WERI-Rb-1 (cell line): ENCODE results near the gene WNK2.

Experiments
- DNase-seq: peaks from one replicate; pipeline ENCODE4 v3.0.0-alpha.2; 2020
- H3K27ac ChIP-seq: fragments of 250-450 bp; sonication (Bioruptor Pico); 2 replicates; pipeline ENCODE4 v1.5.1; 2020; ENCODE audit warnings: mild to moderate bottlenecking, moderate library complexity
- H3K27me3 ChIP-seq: fragments of 250-450 bp; sonication (Bioruptor Pico); 2 replicates; pipeline ENCODE4 v1.5.1; 2021; ENCODE audit warnings: mild to moderate bottlenecking, low read depth, moderate library complexity; ENCODE audit not compliant: insufficient read depth, severe bottlenecking
- H3K36me3 ChIP-seq: fragments of 250-450 bp; sonication (Bioruptor Pico); 2 replicates; pipeline ENCODE4 v1.5.1; 2020; ENCODE audit warnings: mild to moderate bottlenecking, moderate library complexity
- H3K4me3 ChIP-seq: 2 replicates; pipeline ENCODE4 v1.5.1; 2011; ENCODE audit warnings: low read depth, mild to moderate bottlenecking, control low read depth, low read length
- H3K9me3 ChIP-seq: fragments of 250-450 bp; sonication (Bioruptor Pico); 2 replicates; pipeline ENCODE4 v1.5.1; 2021; ENCODE audit warnings: mild to moderate bottlenecking, moderate library complexity; ENCODE audit not compliant: severe bottlenecking
- CTCF ChIP-seq: IDR thresholded peaks from 2 replicates; pipeline ENCODE4 v1.5.1; 2011; ENCODE audit warnings: low read depth, mild to moderate bottlenecking, control low read depth, inconsistent platforms, low read length

WNK2 gene

GRCh38 chr9:93308158-93308602 lies 124.2 kb downstream of the WNK2 start:
- TF ChIP-seq CTCF: no peak
- H3K4me3 ChIP-seq: no peak overlapping the region

GRCh38 chr9:93308676-93309075 lies 124.7 kb downstream of the WNK2 start:
- TF ChIP-seq CTCF: no peak
- no peak overlapping the region for H3K4me3 ChIP-seq
- no peaks in the 10 kb centered on the region for H3K9me3 ChIP-seq
- no peaks in the 10 kb centered on the region for H3K27me3 ChIP-seq
- no peak for DNase-seq
- no peak overlapping the region for H3K27ac ChIP-seq
- H3K36me3 ChIP-seq: no peaks in the 10 kb centered on the region

More at GRCh38 chr9:93308158-93308602, 124.2 kb downstream of the WNK2 start:
- H3K27ac ChIP-seq: no peak overlapping the region
- H3K36me3 ChIP-seq: no peaks in the 10 kb centered on the region
- no peaks in the 10 kb centered on the region for H3K27me3 ChIP-seq
- no peak for DNase-seq
- H3K9me3 ChIP-seq: no peaks in the 10 kb centered on the region

- no peaks in the 10 kb centered on the region for H3K9me3 ChIP-seq
- TF ChIP-seq CTCF: no peak
- H3K27me3 ChIP-seq: no peaks in the 10 kb centered on the region
- DNase-seq: no peak
- H3K27ac ChIP-seq: no peak overlapping the region
- H3K36me3 ChIP-seq: no peaks in the 10 kb centered on the region
- H3K4me3 ChIP-seq: no peak overlapping the region
Measured at GRCh38 chr9:93309889-93310425, 126.0 kb downstream of the WNK2 start.

GRCh38 chr9:93315118-93315517 lies 131.2 kb downstream of the WNK2 start:
- H3K9me3 ChIP-seq: no peaks in the 10 kb centered on the region
- no peaks in the 10 kb centered on the region for H3K27me3 ChIP-seq
- DNase-seq: no peak
- H3K4me3 ChIP-seq: no peak overlapping the region
- no peak overlapping the region for H3K27ac ChIP-seq
- no peaks in the 10 kb centered on the region; the same call in 1 of the 2 replicates for H3K36me3 ChIP-seq
- TF ChIP-seq CTCF: no peak

GRCh38 chr9:93315960-93316359 lies 132.0 kb downstream of the WNK2 start:
- Histone ChIP-seq H3K27ac (no peak overlapping the region), H3K9me3 (no peaks in the 10 kb centered on the region), H3K4me3 (no peak overlapping the region), H3K27me3 (no peaks in the 10 kb centered on the region), H3K36me3 (no peaks in the 10 kb centered on the region; the same call in 1 of the 2 replicates)
- no peak for TF ChIP-seq CTCF
- DNase-seq: no peak

- no peak overlapping the region for H3K27ac ChIP-seq
- H3K9me3 ChIP-seq: no peaks in the 10 kb centered on the region
- H3K4me3 ChIP-seq: no peak overlapping the region
- H3K27me3 ChIP-seq: no peaks in the 10 kb centered on the region
- no peaks in the 10 kb centered on the region; the same call in 1 of the 2 replicates for H3K36me3 ChIP-seq
- TF ChIP-seq CTCF: no peak
- DNase-seq: no peak
Measured at GRCh38 chr9:93316726-93317494, 133.0 kb downstream of the WNK2 start.
